Measurements from ENCODE around the gene OR10P1.
"Not testable (repeated sequence)": the region's sequence is repeated elsewhere in the genome, so short reads cannot be mapped to it uniquely, and the experiment has no call there.

GRCh38 chr12:55650620-55651298 is 14.1 kb downstream of the OR10P1 start:
- not testable (repeated sequence) for TF ChIP-seq POLR2AphosphoS5, POLR2A (IDR thresholded peaks at IDR 0.05; ENCODE audit: low read depth, low read length)

Data from GM12892 (cell line).